HepG2 (cell line): ENCODE data around the gene TXLNA. TPM values are rescaled to one million over a fixed set of nuclear protein-coding genes. Genes with fewer than 3 reads are reported as not detected.

Experiments
- AHDC1 ChIP-seq: sonication (generic); formaldehyde crosslinking; IDR thresholded peaks from 2 replicates; pipeline ENCODE4 v1.5.1; 2020; ENCODE audit warnings: mild to moderate bottlenecking, missing genetic modification reagents, borderline replicate concordance
- DPF2 ChIP-seq: sonication (generic); formaldehyde crosslinking; IDR thresholded peaks from 2 replicates; pipeline ENCODE4 v1.4.0; 2020; ENCODE audit warnings: mild to moderate bottlenecking, low read depth, missing genetic modification reagents, borderline replicate concordance
- ELF1 ChIP-seq: sonication (generic); formaldehyde crosslinking; IDR thresholded peaks from 2 replicates; pipeline ENCODE4 v1.4.0; 2020; ENCODE audit warnings: missing genetic modification reagents
- ETS1 ChIP-seq: sonication (generic); formaldehyde crosslinking; IDR thresholded peaks from 2 replicates; pipeline ENCODE4 v1.4.0; 2020; ENCODE audit warnings: missing genetic modification reagents
- FOXA3 ChIP-seq: IDR thresholded peaks from 2 replicates; pipeline ENCODE4 v1.6.1; 2016; ENCODE audit warnings: missing genetic modification reagents, missing compliant biosample characterization
- FOXM1 ChIP-seq: sonication (generic); formaldehyde crosslinking; IDR thresholded peaks from 2 replicates; pipeline ENCODE4 v1.5.0; 2020; ENCODE audit warnings: missing genetic modification reagents
- GFI1 ChIP-seq: sonication (generic); formaldehyde crosslinking; IDR thresholded peaks from 2 replicates; pipeline ENCODE4 v1.5.0; 2020; ENCODE audit warnings: missing genetic modification reagents, mild to moderate bottlenecking, borderline replicate concordance
- LCORL ChIP-seq, 2 experiments: fragments of 450-650 bp in 1 of 2; sonication (generic) in 1 of 2; formaldehyde crosslinking in 1 of 2; IDR thresholded peaks; 2 replicates each; pipeline versions ENCODE4 v1.5.0 to v1.6.1; 2017 to 2020; ENCODE audit warnings: antibody characterized with exemption in 1 of 2, missing genetic modification reagents in 1 of 2
- NR3C1 ChIP-seq: sonication (generic); formaldehyde crosslinking; IDR thresholded peaks from 2 replicates; pipeline ENCODE4 v1.4.0; 2020; ENCODE audit warnings: missing genetic modification reagents
- PRDM4 ChIP-seq: sonication (generic); formaldehyde crosslinking; IDR thresholded peaks from 2 replicates; pipeline ENCODE4 v1.9.0; 2021; ENCODE audit warnings: missing genetic modification reagents, borderline replicate concordance
- SETDB1 ChIP-seq: sonication (generic); formaldehyde crosslinking; IDR thresholded peaks from 2 replicates; pipeline ENCODE4 v1.5.1; 2020; ENCODE audit warnings: missing genetic modification reagents, mild to moderate bottlenecking, borderline replicate concordance
- SMARCC2 ChIP-seq: fragments of 450-650 bp; IDR thresholded peaks from 2 replicates; pipeline ENCODE4 v1.6.1; 2017; ENCODE audit warnings: antibody characterized with exemption, mild to moderate bottlenecking
- SP5 ChIP-seq: IDR thresholded peaks from 2 replicates; pipeline ENCODE4 v1.6.1; 2016; ENCODE audit warnings: low read depth, borderline replicate concordance
- ZFP90 ChIP-seq: sonication (generic); formaldehyde crosslinking; IDR thresholded peaks from 2 replicates; pipeline ENCODE4 v1.8.0; 2022; ENCODE audit warnings: missing genetic modification reagents, mild to moderate bottlenecking, inconsistent platforms, borderline replicate concordance
- ZKSCAN5 ChIP-seq: sonication (generic); formaldehyde crosslinking; IDR thresholded peaks from 2 replicates; pipeline ENCODE4 v1.5.1; 2020; ENCODE audit warnings: mild to moderate bottlenecking, missing genetic modification reagents
- ZNF496 ChIP-seq: sonication (generic); formaldehyde crosslinking; IDR thresholded peaks from 2 replicates; pipeline ENCODE4 v1.8.1; 2023; ENCODE audit warnings: mild to moderate bottlenecking, moderate library complexity, missing genetic modification reagents; ENCODE audit not compliant: insufficient replicate concordance
- ZNF543 ChIP-seq: sonication (generic); formaldehyde crosslinking; IDR thresholded peaks from 2 replicates; pipeline ENCODE4 v1.4.0; 2020; ENCODE audit warnings: mild to moderate bottlenecking, missing genetic modification reagents
- ZNF879 ChIP-seq: sonication (generic); formaldehyde crosslinking; IDR thresholded peaks from 2 replicates; pipeline ENCODE4 v1.8.1; 2023; ENCODE audit warnings: missing genetic modification reagents
- polyA plus RNA-seq, 8 experiments: library from polyadenylated mRNA; depleted of rRNA in 3 of 8; stranded (reverse) in 7 of 8; unstranded in 1 of 8; fragments of >200 nt; fragmentation: Illumina TruSeq in 4 of 8; extraction: Trizol in 4 of 8; gene quantifications; 2 replicates each; pipeline versions ENCODE4 v1.2.1 to v1.2.3, GENCODE V29; 2011 to 2016; ENCODE audit warnings: low read depth in 4 of 8, missing spikeins in 1 of 8, mixed read lengths in 1 of 8; ENCODE audit not compliant: insufficient read depth in 1 of 8
- total RNA-seq, 5 experiments: library from RNA; depleted of rRNA; stranded (reverse); fragments of >200 nt; fragmentation: Illumina TruSeq; extraction: Trizol; gene quantifications; 2 replicates each; pipeline ENCODE4 v1.2.3, GENCODE V29; 2016; ENCODE audit warnings: low read depth in 1 of 5

The TXLNA gene
- total and polyA plus RNA-seq, 2 of the 13 experiments (the other 11 are each of a cell fraction or from before 2014, with no cell fraction given) = 29.6 to 67.8 TPM

- TF ChIP-seq AHDC1 (peak; percentile 54; the same call in 1 of the 2 replicates), FOXM1 (CRISPR knock-in tag) (no peak), ZNF879 (CRISPR knock-in tag) (no peak), ETS1 (CRISPR knock-in tag) (no peak), ZFP90 (CRISPR knock-in tag) (peak; percentile 58; the same call in 1 of the 2 replicates), SETDB1 (CRISPR knock-in tag) (no peak), DPF2 (CRISPR knock-in tag) (no peak), SP5 (CRISPR knock-in tag) (peak; percentile 49; the same call in 1 of the 2 replicates), PRDM4 (no peak), ELF1 (CRISPR knock-in tag) (peak; percentile 76; the same call in 1 of the 2 replicates), LCORL (IDR thresholded peaks at IDR 0.05) (no peak), LCORL (CRISPR knock-in tag; IDR thresholded peaks at IDR 0.05) (peak; percentile 76; the same call in 1 of the 2 replicates), NR3C1 (CRISPR knock-in tag) (no peak), FOXA3 (CRISPR knock-in tag) (peak; percentile 32), SMARCC2 (no peak), ZNF543 (CRISPR knock-in tag) (peak; percentile 57; the same call in 1 of the 2 replicates), ZKSCAN5 (no peak), ZNF496 (CRISPR knock-in tag) (no peak), GFI1 (no peak; the same call in 1 of the 2 replicates)
Measured at GRCh38 chr1:32179443-32180185, at the start of gene TXLNA (continued).
